RWPE1 (cell line): ENCODE results near the gene KRT4.

Experiments
- CTCF ChIA-PET: fragments of 350-600 bp; sonication (Branson Sonifier 250); formaldehyde crosslinking; extraction: SDS; loops from one replicate; lab custom pipeline; 2021; lab: Yijun Ruan, JAX
- POLR2A ChIA-PET: fragments of 400-600 bp; formaldehyde crosslinking; extraction: SDS; loops from one replicate; lab custom pipeline; 2020; ENCODE audit warnings: antibody characterized with exemption; ENCODE audit not compliant: low non-redundant PET; lab: Yijun Ruan, JAX
- DNase-seq: peaks from one replicate; pipeline ENCODE4 v3.0.0; 2012; ENCODE audit warnings: low spot score
- H3K27ac ChIP-seq: fragments of 450-650 bp; 2 replicates; pipeline ENCODE4 v1.5.1; 2017
- CTCF ChIP-seq: fragments of 450-650 bp; conservative IDR thresholded peaks from 2 replicates; pipeline ENCODE4 v1.5.1; 2017; ENCODE audit warnings: low read depth, mild to moderate bottlenecking

KRT4 gene

DNA sequence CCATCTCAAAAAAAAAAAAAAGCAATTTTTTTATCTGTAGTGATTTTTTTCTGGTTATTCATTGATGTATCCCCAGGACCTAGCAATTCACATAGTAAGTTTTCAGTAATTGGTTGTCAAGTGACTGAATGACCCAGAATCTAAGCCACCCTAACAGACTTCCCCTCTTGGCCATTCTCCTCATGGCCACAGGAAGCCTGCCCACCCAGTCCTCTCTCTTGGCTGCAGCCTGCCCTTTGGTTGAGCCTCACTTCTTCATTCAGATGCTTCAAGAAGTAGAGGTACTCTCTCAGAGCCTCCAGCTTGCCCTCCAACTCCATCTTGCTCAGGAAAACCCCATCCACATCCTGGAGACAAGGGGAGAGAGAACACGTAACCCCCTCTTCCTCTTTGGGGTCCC is 32.0 kb upstream of the KRT4 start:
- ChIA-PET CTCF (interaction anchor here (1.0 kb wide), 1 partner anchor 20 kb away, joined by 4 read pairs; no protein-coding TSS in a partner anchor), POLR2A (no interaction called here)
- TF ChIP-seq CTCF: no peak
- DNase-seq: no peak
- no peak overlapping the region for H3K27ac ChIP-seq

DNA sequence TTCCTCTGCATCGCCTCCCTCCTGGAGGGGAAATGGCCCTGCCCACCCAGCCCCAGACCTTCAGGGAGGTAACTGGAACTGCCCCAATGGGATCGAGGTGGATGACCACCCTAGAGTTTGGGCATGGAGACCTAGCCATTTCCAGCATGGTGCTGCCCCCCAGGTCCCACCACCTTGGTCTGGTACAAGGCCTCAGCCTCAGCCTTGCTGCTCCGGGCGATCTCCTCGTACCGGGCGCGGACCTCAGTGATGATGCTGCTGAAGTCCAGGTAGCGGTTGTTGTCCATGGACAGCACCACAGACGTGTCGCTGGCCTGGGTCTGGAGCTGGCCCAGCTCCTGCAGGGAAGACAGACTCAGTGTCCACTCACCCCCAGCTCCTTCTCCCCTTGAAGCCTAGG is 30.5 kb upstream of the KRT4 start:
- no peak overlapping the region for H3K27ac ChIP-seq
- POLR2A ChIA-PET: no interaction called here
- DNase-seq: no peak
- no peak for TF ChIP-seq CTCF
- CTCF ChIA-PET: no interaction called here

GRCh38 chr12:52839436-52840105 is 25.7 kb upstream of the KRT4 start:
- CTCF ChIA-PET: no interaction called here
- POLR2A ChIA-PET: no interaction called here
- no peak overlapping the region for H3K27ac ChIP-seq
- TF ChIP-seq CTCF: no peak
- no peak for DNase-seq

GRCh38 chr12:52838609-52839435 is 24.9 kb upstream of the KRT4 start:
- no peak for TF ChIP-seq CTCF

GRCh38 chr12:52837781-52838608 is 24.1 kb upstream of the KRT4 start:
- DNase-seq: no peak
- ChIA-PET CTCF (interaction anchor here (0.5 to 0.7 kb wide), 2 partner anchors 33 to 458 kb away, joined by 3 read pairs; no protein-coding TSS in a partner anchor), POLR2A (no interaction called here)
- H3K27ac ChIP-seq: no peak overlapping the region
- no peak for TF ChIP-seq CTCF

More at GRCh38 chr12:52838609-52839435, 24.9 kb upstream of the KRT4 start:
- POLR2A ChIA-PET: interaction anchor here (0.6 kb wide), 1 partner anchor 1143 kb away, joined by 3 read pairs; no protein-coding TSS in a partner anchor
- H3K27ac ChIP-seq: no peak overlapping the region
- CTCF ChIA-PET: interaction anchor here (0.5 kb wide), 1 partner anchor 459 kb away, joined by 3 read pairs; no protein-coding TSS in a partner anchor
- no peak for DNase-seq

- TF ChIP-seq CTCF: no peak
- ChIA-PET POLR2A (no interaction called here), CTCF (interaction anchor here (0.7 kb wide), 1 partner anchor 33 kb away, joined by 3 read pairs; no protein-coding TSS in a partner anchor)
- peak; percentile 70 for DNase-seq
- no peak overlapping the region for H3K27ac ChIP-seq
These were observed 23.5 kb upstream of the KRT4 start for GRCh38 chr12:52837413-52837741.
